Esophagus muscularis mucosa (tissue), 4 donors: Measurements from ENCODE around the gene DNAJA1. TPM values are rescaled to one million over a fixed set of nuclear protein-coding genes. Genes with fewer than 3 reads are reported as not detected.

ENCODE experiments used
- DNase-seq: peaks from one replicate; pipeline ENCODE4 v3.0.0-alpha.2; 2017; ENCODE audit errors: extremely low spot score
- H3K27ac ChIP-seq, 4 donors: fragments of 200-600 bp; sonication (generic); replicated peaks in 1 of 4; 1 replicate in 3 of 4; 2 replicates in 1 of 4; pipeline ENCODE4 v1.5.1; 2016 to 2019; ENCODE audit warnings: mild to moderate bottlenecking in 1 of 4
- H3K27me3 ChIP-seq, 4 donors: fragments of 200-600 bp; sonication (generic); one replicate each; pipeline versions ENCODE4 v1.5.1 to v1.6.0; 2016 to 2019
- H3K36me3 ChIP-seq, 4 donors: fragments of 200-600 bp; sonication (generic); one replicate each; pipeline ENCODE4 v1.5.1; 2016 to 2019
- H3K4me1 ChIP-seq, 4 donors: fragments of 200-600 bp; sonication (generic); one replicate each; pipeline ENCODE4 v1.5.1; 2016 to 2019
- H3K4me3 ChIP-seq, 4 donors: fragments of 200-600 bp; sonication (generic); 1 replicate in 2 of 4; 2 replicates in 2 of 4; pipeline ENCODE4 v1.5.1; 2016 to 2019; ENCODE audit warnings: mild to moderate bottlenecking in 4 of 4, moderate library complexity in 1 of 4
- H3K9me3 ChIP-seq, 4 donors: fragments of 200-600 bp; sonication (generic); 1 replicate in 3 of 4; 2 replicates in 1 of 4; pipeline ENCODE4 v1.5.1; 2016 to 2019
- EP300 ChIP-seq: sonication (generic); formaldehyde crosslinking; IDR thresholded peaks from one replicate; pipeline ENCODE4 v1.6.1; 2017; ENCODE audit warnings: antibody characterized with exemption
- POLR2A ChIP-seq: fragments of 450-650 bp; IDR thresholded peaks from one replicate; pipeline ENCODE4 v1.6.1; 2017; ENCODE audit warnings: antibody characterized with exemption, moderate library complexity, mild to moderate bottlenecking, low read depth
- POLR2AphosphoS5 ChIP-seq, 2 donors: sonication (generic); formaldehyde crosslinking; IDR thresholded peaks; one replicate each; pipeline ENCODE4 v1.6.1; 2017; ENCODE audit warnings: antibody characterized with exemption in 2 of 2
- WGBS: methylation state at CpG from one replicate; pipeline ENCODE4 v1.1.5; 2018; 5-methylcytosine and 5-hydroxymethylcytosine counted together
- intact Hi-C: fragments of 100-400 bp; cut with DNase I; formaldehyde crosslinking; loops from one replicate; pipeline ENCODE4 v1.15.1; 2023
- total RNA-seq, 4 donors: library from RNA; depleted of rRNA; stranded (reverse); fragments of >200 nt; gene quantifications; one replicate each; pipeline versions ENCODE4 v1.1.0 to v1.2.1, GENCODE V29; 2016
- TF ChIP-seq, protein P1 (sequence below), 3 experiments: fragments of 200-600 bp in 2 of 3; fragments of 450-650 bp in 1 of 3; sonication (generic) in 2 of 3; IDR thresholded peaks; one replicate each; pipeline ENCODE4 v1.5.1; 2017 to 2019; ENCODE audit warnings: antibody characterized with exemption in 3 of 3, mild to moderate bottlenecking in 2 of 3, moderate library complexity in 1 of 3

DNAJA1 gene
- total RNA-seq = 100 to 1,000 TPM in 1 of 4 donors, 10 to 100 TPM in 3; 60.9 to 102 (median 71.1) TPM

DNA sequence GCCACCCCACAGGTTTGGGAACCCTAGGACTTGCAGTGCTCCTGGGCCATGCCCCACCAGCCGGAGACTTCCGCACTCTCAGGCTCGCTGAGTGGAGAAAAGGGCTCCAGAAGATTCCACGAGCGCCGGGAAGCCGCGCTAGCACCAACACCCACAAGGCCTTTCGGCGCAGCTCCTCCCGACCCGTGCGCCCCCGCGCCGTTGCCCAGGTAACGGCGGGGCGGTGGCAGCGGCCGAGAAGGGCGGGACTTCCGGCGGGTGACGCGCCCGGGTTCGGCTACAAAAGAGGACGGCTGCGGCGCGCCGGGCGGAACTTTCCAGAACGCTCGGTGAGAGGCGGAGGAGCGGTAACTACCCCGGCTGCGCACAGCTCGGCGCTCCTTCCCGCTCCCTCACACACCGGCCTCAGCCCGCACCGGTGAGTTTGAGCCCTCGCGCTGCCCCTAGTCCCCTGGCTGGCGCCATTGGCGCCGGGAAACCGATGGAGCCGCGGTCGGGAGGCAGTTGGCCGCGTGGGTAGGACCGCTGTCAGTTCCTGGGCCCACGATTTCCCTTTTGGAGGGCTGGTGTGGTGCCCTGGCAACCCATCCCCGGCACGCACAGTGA lies at the start of gene DNAJA1:
Gene DNAJA1 (plus strand): TSS at position 308 of the 606 bp plus-strand sequence. CDS start 1,212 bp downstream, outside the sequence.
- peaks cover 0 to 36% (median 20%) of the 10 kb centered on the region in 4 donors for H3K36me3 ChIP-seq
- peaks cover 52 to 69% (median 67%) of the 10 kb centered on the region in 4 donors for H3K4me1 ChIP-seq
- intact Hi-C loops = loop anchor here (2.0 kb wide), 1 partner anchor 22 kb away; no protein-coding TSS in a partner anchor
- peak within 1 kb of the TSS; percentile 74 to 99 (median 96) for H3K4me3 ChIP-seq
- no peaks in the 10 kb centered on the region for H3K9me3 ChIP-seq
- peak within 1 kb of the TSS; percentile 95 to 100 (median 100) for H3K27ac ChIP-seq
- no peaks in the 10 kb centered on the region for H3K27me3 ChIP-seq
- WGBS = 0% methylated on average over 1 of the region's 61 CpGs
- DNase-seq = peak; percentile 98
- peak; percentile 95 for TF ChIP-seq POLR2A
- TF ChIP-seq POLR2AphosphoS5 (IDR thresholded peaks at IDR 0.05) = peak; percentile 99
- no peak for TF ChIP-seq EP300

DNA sequence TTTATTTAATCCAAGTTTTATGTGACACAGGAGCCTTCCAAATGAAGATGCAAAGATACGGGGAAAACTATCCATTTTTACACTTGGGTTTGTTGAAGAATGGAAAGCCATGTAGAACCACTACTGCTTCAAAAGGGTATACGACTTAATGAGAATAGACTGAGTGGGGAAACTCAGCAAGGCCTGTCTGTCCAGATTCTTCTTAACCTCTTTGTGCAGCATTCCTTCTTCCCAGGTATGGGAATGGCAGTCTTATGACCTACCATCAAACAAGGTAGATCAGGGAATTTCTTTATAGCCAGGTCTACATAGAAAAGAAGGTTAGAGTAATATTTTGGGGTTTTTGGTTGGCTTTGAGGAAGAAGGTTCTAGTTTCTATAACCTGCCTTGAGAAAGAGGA lies 47.0 kb upstream of the DNAJA1 start:
- no peak for DNase-seq
- no peaks in the 10 kb centered on the region for H3K27me3 ChIP-seq
- TF ChIP-seq, protein P1, sequence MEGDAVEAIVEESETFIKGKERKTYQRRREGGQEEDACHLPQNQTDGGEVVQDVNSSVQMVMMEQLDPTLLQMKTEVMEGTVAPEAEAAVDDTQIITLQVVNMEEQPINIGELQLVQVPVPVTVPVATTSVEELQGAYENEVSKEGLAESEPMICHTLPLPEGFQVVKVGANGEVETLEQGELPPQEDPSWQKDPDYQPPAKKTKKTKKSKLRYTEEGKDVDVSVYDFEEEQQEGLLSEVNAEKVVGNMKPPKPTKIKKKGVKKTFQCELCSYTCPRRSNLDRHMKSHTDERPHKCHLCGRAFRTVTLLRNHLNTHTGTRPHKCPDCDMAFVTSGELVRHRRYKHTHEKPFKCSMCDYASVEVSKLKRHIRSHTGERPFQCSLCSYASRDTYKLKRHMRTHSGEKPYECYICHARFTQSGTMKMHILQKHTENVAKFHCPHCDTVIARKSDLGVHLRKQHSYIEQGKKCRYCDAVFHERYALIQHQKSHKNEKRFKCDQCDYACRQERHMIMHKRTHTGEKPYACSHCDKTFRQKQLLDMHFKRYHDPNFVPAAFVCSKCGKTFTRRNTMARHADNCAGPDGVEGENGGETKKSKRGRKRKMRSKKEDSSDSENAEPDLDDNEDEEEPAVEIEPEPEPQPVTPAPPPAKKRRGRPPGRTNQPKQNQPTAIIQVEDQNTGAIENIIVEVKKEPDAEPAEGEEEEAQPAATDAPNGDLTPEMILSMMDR (IDR thresholded peaks at IDR 0.05) = no peak
- no peak for TF ChIP-seq POLR2A
- peaks cover 25 to 83% (median 47%) of the 10 kb centered on the region in 4 donors for H3K36me3 ChIP-seq
- H3K27ac ChIP-seq = no peak overlapping the region
- intact Hi-C loops = no loop called here
- no peaks in the 10 kb centered on the region for H3K4me1 ChIP-seq
- H3K4me3 ChIP-seq = no peak overlapping the region
- WGBS = 100% methylated on average over 2 of the region's 2 CpGs
- no peaks in the 10 kb centered on the region for H3K9me3 ChIP-seq

DNA sequence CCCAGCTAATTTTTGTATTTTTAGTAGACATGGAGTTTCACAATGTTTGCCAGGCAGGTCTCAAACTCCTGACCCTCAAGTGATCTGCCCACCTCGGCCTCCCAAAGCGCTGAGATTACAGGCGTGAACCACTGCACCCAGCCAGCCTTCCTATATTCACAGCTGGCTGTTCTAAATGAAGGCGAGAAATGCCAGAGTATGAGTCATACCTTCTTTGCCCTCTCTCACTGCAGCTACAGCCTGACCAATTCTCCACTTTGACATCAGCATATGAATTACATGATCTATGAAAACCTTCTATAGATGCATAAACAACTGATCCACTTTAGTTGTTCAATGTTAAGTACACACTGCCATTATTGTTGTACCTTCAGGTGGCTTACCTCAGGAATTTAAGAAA lies 38.1 kb upstream of the DNAJA1 start:
- H3K27ac ChIP-seq = no peak overlapping the region
- no peak overlapping the region for H3K4me3 ChIP-seq
- no peak for TF ChIP-seq EP300
- TF ChIP-seq, protein P1 (IDR thresholded peaks at IDR 0.05) = no peak
- no peak for TF ChIP-seq POLR2AphosphoS5 (IDR thresholded peaks at IDR 0.05)
- no peak for TF ChIP-seq POLR2A
- H3K27me3 ChIP-seq = no peaks in the 10 kb centered on the region
- no peak for DNase-seq
- H3K9me3 ChIP-seq = no peaks in the 10 kb centered on the region
- WGBS = 92% methylated on average over 4 of the region's 4 CpGs
- intact Hi-C loops = no loop called here
- H3K4me1 ChIP-seq = peaks cover 1 to 6% (median 3%) of the 10 kb centered on the region in 4 donors
- peaks cover 45 to 87% (median 77%) of the 10 kb centered on the region in 4 donors for H3K36me3 ChIP-seq

DNA sequence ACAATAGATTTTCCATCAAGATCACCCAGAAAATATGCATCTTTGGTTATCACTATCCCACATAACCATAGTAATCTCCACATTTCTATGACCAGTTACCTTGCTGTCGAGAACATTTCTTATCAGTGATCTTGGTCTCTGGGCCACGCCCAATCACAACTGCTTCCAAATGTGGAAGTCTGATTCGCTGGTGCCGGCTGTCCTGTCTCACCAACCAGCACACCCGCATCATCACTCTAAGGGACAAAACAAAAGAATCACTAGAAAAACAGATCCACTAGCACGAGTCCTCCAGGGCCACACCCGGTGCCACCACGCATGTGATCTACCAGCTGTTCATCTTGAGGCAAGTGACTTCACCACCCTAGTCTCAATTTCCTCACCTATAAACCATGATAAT lies 35.4 kb upstream of the DNAJA1 start:
- WGBS = 95% methylated on average over 8 of the region's 8 CpGs
- intact Hi-C loops = no loop called here
- H3K27me3 ChIP-seq = no peaks in the 10 kb centered on the region
- DNase-seq = no peak
- TF ChIP-seq EP300 (no peak), POLR2AphosphoS5 (IDR thresholded peaks at IDR 0.05) (no peak), POLR2A (no peak)
- TF ChIP-seq, protein P1 (IDR thresholded peaks at IDR 0.05) = no peak
- no peak overlapping the region for H3K4me3 ChIP-seq
- peaks cover 38 to 66% (median 52%) of the 10 kb centered on the region in 4 donors for H3K36me3 ChIP-seq
- no peak overlapping the region for H3K27ac ChIP-seq
- H3K9me3 ChIP-seq = no peaks in the 10 kb centered on the region
- peaks cover 17 to 20% (median 18%) of the 10 kb centered on the region in 4 donors for H3K4me1 ChIP-seq

DNA sequence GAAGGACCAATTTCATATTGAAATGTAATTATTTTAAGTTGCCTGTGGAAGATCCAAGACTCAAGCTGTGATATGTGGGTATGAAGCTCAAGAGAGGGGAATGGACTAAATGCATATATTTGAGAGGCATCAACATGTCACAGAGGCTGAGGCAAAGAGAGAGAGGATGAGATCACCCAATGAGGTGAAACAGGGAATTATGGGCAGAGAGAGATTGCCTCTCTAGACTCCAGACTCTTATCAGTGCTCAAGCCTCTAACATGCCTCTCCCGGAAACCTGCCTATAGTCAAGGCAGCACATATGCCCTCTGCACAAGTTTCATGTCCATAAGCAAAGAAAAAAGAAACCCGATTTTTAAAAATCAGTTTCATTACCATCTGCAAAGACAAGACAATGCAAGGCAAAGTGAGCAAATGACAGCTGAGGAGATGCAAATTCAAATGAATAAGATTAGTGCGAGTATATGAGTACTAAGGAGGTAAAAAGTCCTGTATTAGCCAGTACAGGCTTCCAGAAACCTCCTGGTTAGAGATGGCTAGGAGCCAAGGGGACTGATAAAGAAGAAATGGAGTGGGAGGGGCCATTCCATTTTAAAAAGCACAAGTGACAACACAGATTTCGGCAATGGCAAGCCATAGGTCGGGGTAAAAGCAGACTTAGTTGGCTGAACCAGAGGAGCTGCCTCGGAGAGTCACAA lies 33.0 kb upstream of the DNAJA1 start:
- H3K27ac ChIP-seq = peak overlapping the region in 1 of 4 donors; percentile 53
- TF ChIP-seq, protein P1 (IDR thresholded peaks at IDR 0.05) = no peak
- TF ChIP-seq EP300 = no peak
- no peak for TF ChIP-seq POLR2AphosphoS5 (IDR thresholded peaks at IDR 0.05)
- TF ChIP-seq POLR2A = no peak
- 55% methylated on average over 6 of the region's 6 CpGs for WGBS

More for the DNA sequence above, 33.0 kb upstream of the DNAJA1 start:
- H3K4me1 ChIP-seq = peaks cover 17 to 20% (median 18%) of the 10 kb centered on the region in 4 donors
- H3K4me3 ChIP-seq = no peak overlapping the region
- peaks cover 24 to 64% (median 49%) of the 10 kb centered on the region in 4 donors for H3K36me3 ChIP-seq
- intact Hi-C loops = no loop called here
- no peaks in the 10 kb centered on the region for H3K9me3 ChIP-seq
- no peak for DNase-seq
- no peaks in the 10 kb centered on the region for H3K27me3 ChIP-seq
